Bone marrow (tissue), 2 donors: ENCODE results near the gene GYPC.
"Not testable (repeated sequence)": the region's sequence is repeated elsewhere in the genome, so short reads cannot be mapped to it uniquely, and the experiment has no call there.

Experiments
- DNase-seq, 2 donors: peaks; one replicate each; lab custom pipeline; 2025; lab: John Stamatoyannopoulos, UW

GYPC gene

GRCh38 chr2:126699018-126699417, 43.1 kb downstream of the GYPC start:
- DNase-seq, result no peak

DNA sequence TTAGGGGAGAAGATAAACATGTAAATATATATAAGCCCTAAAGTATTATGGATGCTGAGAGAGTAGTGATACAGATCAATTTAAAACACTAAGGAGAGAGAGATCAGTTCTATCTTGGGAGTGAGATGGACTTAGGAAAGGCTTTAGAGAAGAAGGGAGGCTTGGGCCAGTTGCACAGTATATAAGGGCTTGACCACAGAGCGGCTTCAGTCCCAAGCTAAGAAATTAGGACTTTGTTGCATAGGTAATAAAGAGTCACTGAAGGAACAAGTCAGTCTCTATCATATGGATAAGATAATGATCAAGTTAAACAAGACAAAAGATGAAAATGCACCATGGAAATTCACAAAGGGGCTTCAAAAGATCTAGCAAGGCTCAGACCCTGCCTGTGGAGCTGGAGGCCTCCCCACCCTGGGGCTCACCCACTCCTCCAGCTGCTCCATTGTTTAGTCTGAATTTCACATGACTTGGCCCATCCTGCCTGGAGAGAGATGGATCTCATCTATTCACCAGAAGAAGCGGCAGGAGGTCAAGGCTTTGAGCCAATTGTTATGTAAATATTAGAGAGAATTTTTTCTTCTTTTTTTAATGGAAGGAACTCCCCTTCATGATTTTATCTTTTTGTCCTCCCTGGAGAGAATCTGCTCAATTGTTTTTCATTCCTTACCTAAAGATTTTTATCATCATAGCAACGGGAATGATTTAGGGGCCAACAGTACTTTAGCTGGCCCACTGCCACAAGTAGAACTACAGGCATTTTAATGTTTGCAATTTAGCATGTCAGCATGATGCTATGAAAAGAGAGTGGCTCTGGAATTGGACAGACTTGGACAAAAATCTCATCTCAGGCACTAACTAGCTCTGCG, 44.0 kb downstream of the GYPC start:
- DNase-seq, result no peak

GRCh38 chr2:126700677-126701076, 44.7 kb downstream of the GYPC start:
- no peak for DNase-seq

- DNase-seq, result no peak
Observed at GRCh38 chr2:126703311-126703710, 47.4 kb downstream of the GYPC start.

DNA sequence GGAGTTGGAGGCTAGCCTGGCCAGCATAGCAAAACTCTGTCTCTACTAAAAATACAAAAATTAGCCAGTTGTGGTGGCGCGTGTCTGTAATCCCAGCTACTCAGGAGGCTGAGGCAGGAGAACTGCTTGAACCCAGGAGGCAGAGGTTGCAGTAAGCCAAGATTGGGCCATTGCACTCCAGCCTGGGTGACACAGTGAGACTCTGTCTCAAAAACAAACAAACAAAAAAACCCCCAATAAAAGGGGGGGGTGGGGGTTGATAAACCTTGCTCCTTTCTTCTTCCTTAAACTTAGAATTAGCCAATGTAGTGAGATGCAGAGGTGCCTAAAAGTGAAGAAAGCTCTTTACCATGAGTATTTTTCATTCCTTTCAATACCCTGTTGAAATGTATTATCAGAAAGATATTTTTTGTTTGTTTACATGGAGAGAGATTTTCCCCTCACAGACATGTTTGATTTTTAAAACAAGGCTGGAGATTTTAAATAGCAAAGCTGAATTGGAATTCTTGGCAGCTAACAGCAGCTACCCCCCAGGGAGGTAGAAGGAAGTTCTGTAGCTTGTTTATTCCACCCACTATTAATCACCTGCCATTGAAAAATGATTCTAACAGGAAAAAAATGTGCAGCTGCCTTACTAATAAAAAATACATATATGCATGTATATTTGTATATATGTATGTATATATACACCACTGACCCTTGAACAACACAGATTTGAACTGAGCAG, 48.6 kb downstream of the GYPC start:
- DNase-seq, result no peak

- DNase-seq, result no peak
Observed at GRCh38 chr2:126707191-126707590, 51.2 kb downstream of the GYPC start.

DNA sequence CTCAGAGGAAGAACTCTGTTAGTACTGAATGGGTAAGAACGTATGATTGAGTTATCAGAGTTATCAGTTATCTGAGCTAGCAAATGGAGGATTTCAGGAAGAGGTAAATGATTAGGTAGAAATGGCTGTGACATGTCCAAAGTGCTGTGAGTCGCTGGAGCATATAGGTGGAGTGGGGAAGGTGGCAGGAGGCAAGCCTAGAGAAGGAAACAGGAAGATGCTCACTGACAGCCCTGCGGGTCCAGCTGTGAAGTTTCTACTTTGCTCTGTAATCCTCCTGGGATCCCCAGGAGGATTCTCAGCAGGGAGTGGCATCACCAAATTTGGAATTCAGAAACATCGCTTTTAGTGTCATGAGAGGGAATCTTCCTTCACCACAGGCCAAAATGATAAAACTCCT, 52.0 kb downstream of the GYPC start:
- no peak for DNase-seq

GRCh38 chr2:126714191-126714965, 58.4 kb downstream of the GYPC start:
- no peak for DNase-seq

DNA sequence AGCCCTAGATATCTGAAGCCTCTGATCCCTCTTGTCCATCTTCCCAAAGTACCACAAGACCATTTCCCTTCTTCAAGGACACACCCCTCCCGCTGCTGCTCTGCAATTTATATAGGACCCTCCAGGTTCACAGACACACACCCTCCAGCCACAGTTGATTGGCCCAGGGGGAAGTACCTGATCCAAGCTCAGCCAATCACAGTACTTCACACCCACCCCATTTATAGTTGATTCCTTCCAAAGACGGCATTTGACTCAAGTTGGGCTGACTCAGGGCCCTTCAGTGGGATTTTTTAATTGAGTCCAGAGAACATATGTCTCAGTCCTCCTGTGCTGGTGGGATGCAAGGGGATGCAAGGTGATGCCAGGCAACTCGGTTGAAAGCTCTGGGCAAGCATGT, 59.2 kb downstream of the GYPC start:
- DNase-seq, result no peak

GRCh38 chr2:126715576-126716406, 59.8 kb downstream of the GYPC start:
- DNase-seq, result no peak

DNA sequence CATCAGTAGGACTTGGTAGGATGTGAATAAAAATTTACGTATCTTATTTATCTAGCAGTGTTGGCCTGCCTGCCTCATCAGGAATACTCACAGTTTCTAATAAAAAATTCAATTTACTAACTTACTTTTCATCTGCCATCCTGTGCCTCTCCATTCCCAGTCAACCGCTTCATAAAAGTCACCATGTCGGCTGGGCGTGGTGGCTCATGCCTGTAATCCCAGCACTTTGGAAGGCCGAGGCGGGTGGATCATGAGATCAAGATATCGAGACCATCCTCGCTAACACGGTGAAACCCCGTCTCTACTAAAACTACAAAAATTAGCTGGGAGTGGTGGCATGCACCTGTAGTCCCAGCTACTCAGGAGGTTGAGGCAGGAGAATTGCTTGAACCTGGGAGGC, 61.3 kb downstream of the GYPC start:
- not testable (repeated sequence) for DNase-seq

GRCh38 chr2:126717928-126718327, 62.0 kb downstream of the GYPC start:
- no peak for DNase-seq

DNA sequence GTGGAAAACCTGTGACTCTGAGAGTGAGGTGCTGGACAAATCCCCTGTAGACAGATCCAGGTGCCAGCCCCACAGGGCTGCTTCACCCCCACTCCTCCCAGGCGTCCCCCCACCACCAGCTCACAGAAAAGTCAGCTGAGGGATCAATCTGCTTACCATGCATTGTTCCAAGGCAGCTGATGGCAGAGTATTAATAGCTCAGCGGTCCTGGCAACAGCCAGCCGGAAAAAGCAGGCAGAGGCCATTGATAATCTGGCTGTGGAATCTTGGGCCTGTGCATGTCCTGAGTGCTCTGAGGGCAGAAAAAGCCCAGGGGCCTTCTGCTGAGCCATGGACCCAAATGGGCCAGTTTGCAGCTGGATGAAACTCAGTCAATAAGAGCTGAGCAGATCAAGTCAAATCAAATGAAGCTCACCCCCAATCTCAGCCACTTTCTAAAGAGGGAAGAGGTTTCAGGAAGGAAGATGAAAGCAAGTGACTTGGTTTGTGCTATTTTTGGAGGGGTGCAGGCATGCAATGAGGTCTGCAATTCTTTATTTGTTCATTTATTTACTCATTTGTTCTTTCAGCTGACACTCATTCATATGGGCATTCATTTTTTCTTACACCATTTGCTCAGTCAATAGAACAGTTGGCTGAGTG, 63.4 kb downstream of the GYPC start:
- DNase-seq, result no peak

DNA sequence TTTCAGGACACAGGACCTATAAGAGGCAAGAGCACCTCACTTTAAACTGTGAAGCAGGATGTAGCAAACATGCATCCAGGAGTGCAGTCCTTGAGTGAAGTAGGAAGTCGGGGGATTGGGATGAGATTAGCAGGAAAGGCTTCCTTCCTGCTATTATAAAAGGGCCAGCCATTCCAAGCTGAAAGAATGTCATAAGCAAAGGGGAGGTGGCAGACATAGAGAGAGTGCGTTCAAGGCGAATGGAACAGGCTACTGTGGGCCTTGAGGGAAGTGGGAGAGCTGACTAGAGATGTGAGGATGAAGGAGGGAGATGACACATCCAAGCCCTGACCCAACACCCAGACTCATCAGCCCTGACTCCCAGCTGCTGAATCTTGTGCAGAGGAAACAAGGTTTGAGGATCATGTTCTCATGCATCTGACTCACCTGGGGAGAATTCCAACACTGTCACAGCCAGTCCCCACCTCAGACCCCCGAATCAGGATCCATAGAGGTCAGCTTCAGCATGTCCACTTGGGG, 63.9 kb downstream of the GYPC start:
- no peak for DNase-seq

DNA sequence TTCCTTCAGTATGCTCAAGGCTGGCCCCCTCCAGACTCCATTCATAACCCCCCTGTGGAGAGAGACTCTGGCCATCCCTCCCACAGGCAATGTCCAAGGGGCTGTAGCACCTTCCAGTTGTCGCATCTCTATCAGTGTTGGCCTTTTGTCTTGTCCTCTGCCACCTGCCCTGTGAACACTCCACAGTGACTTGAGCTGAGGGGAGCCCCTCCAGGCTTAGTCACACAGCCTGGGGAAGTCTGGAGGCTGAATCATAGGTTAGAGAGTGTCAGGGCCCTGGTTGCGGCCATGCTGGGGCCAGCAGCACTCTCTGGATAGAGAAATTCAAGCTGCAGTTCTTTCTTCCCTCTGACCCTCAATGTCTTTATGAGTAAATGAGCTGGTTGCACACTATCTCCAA, 64.7 kb downstream of the GYPC start:
- DNase-seq, result no peak

- DNase-seq, result no peak
Observed at GRCh38 chr2:126722081-126722480, 66.1 kb downstream of the GYPC start.

GRCh38 chr2:126722546-126722945, 66.6 kb downstream of the GYPC start:
- DNase-seq, result no peak

DNA sequence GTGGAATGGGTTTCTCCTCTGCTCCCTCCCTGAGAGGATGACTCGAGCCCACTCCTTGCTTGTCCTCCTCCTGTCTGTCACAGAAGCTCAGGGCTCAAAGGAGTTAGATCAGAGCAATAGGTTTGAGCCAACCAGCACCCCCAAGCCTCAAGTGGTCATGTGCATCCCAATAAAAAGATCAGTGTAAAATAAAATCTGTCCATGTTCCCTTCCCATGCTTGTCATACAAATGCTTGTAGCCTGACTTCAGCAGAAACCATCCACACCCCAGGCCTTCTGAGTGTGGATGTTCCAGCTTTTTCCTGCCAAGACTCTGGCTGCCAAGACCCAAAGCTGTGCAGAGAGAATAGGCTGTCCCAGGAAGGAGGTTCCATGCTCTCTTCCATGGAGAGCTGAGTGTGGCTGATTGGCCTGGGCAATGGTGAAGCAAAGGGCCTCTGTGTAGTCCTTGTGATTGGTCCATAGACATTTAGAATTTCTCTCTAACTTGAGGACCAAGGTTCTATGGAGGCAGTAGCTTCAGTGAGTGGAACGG, 67.4 kb downstream of the GYPC start:
- DNase-seq, result no peak

DNA sequence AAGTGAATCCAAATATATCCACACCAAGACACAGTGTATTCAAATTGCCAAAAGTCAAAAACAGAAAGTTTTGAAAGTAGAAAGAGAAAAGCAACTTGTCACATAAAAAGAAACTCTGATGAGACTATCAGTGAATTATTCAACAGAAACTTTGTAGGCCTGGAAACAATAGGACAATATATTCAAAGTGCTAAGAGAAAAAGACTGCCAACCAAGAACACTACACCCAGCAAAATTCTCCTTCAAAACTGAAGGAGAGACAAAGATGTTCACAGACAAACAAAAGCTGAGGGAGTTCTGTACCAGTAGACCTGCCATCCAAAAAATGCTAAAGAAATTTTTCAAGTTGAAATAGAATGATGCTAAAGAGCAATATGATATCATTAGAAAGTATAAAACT, 69.6 kb downstream of the GYPC start:
- no peak for DNase-seq

GRCh38 chr2:126729896-126730295, 73.9 kb downstream of the GYPC start:
- no peak for DNase-seq

- DNase-seq, result no peak
Observed at GRCh38 chr2:126730655-126731054, 74.7 kb downstream of the GYPC start.
